A673 (cell line): Measurements from ENCODE around the gene AKR1C3. TPM values are rescaled to one million over a fixed set of nuclear protein-coding genes. Genes with fewer than 3 reads are reported as not detected.
"Not testable (repeated sequence)": the region's sequence is repeated elsewhere in the genome, so short reads cannot be mapped to it uniquely, and the experiment has no call there.

ENCODE experiments used
- BruUV-seq: library from RNA; stranded (reverse); fragments of 400-500 nt; replicated peaks from 2 replicates; lab custom pipeline; 2021; lab: Mats Ljungman, UMichigan
- CTCF ChIA-PET: fragments of 300-600 bp; sonication (Branson Sonifier 250); formaldehyde crosslinking; loops from one replicate; lab custom pipeline; 2022; ENCODE audit warnings: antibody characterized with exemption; lab: Charles Lee
- POLR2A ChIA-PET: fragments of 300-600 bp; sonication (Branson Sonifier 250); formaldehyde crosslinking; loops from one replicate; lab custom pipeline; 2022; ENCODE audit warnings: antibody characterized with exemption; ENCODE audit not compliant: low non-redundant PET; lab: Charles Lee
- DNase-seq: peaks from one replicate; pipeline ENCODE4 v3.0.0-alpha.2; 2015; ENCODE audit warnings: low spot score
- H3K27ac ChIP-seq: fragments of 200-600 bp; sonication (generic); 2 replicates; pipeline ENCODE4 v1.5.1; 2016; ENCODE audit warnings: mixed run types, low read depth, mild to moderate bottlenecking, mixed read lengths, antibody characterized with exemption, low read length; ENCODE audit not compliant: poor library complexity, severe bottlenecking
- H3K27me3 ChIP-seq: fragments of 200-600 bp; sonication (generic); replicated peaks from 2 replicates; pipeline ENCODE4 v1.6.1; 2017; ENCODE audit warnings: mixed run types, low read depth, mild to moderate bottlenecking, mixed read lengths, antibody characterized with exemption, low read length; ENCODE audit not compliant: insufficient read depth, poor library complexity
- H3K36me3 ChIP-seq: fragments of 200-600 bp; sonication (generic); 2 replicates; pipeline ENCODE4 v1.6.1; 2016; ENCODE audit warnings: mixed run types, mild to moderate bottlenecking, mixed read lengths, antibody characterized with exemption, low read length; ENCODE audit not compliant: insufficient read depth, poor library complexity, severe bottlenecking
- H3K4me1 ChIP-seq: fragments of 200-600 bp; sonication (generic); 2 replicates; pipeline ENCODE4 v1.6.1; 2017; ENCODE audit warnings: mixed run types, mild to moderate bottlenecking, mixed read lengths, antibody characterized with exemption, low read length; ENCODE audit not compliant: insufficient read depth, poor library complexity, severe bottlenecking
- H3K4me3 ChIP-seq: fragments of 200-600 bp; sonication (generic); 2 replicates; pipeline ENCODE4 v1.5.1; 2016; ENCODE audit warnings: low read depth, mixed run types, mild to moderate bottlenecking, mixed read lengths, low read length; ENCODE audit not compliant: poor library complexity, severe bottlenecking
- H3K9me3 ChIP-seq: fragments of 200-600 bp; sonication (generic); 2 replicates; pipeline ENCODE4 v1.6.1; 2016; ENCODE audit warnings: mixed run types, low read depth, mild to moderate bottlenecking, mixed read lengths, antibody characterized with exemption, low read length; ENCODE audit not compliant: poor library complexity, severe bottlenecking
- CTCF ChIP-seq: fragments of 300-800, 200-600 bp; sonication (generic); conservative IDR thresholded peaks from 2 replicates; pipeline ENCODE4 v1.5.1; 2017; ENCODE audit warnings: low read depth, mild to moderate bottlenecking, antibody characterized with exemption, low read length, moderate library complexity, mixed read lengths
- EZH2 ChIP-seq: fragments of 200-600 bp; sonication (generic); IDR thresholded peaks from 2 replicates; pipeline ENCODE4 v1.6.1; 2017; ENCODE audit warnings: borderline replicate concordance, low read depth, mild to moderate bottlenecking, mixed read lengths, antibody characterized with exemption, low read length; ENCODE audit not compliant: poor library complexity, severe bottlenecking
- intact Hi-C: fragments of 100-400 bp; cut with micrococcal nuclease; formaldehyde crosslinking; loops from one replicate; pipeline ENCODE4 v1.10.0; 2022; ENCODE audit not compliant: unreplicated experiment
- total RNA-seq: library from RNA; stranded (reverse); gene quantifications from 2 replicates; pipeline ENCODE4 v1.2.3, GENCODE V29; 2021

Gene AKR1C3
- total RNA-seq, 1 experiment from 2014 or later = 618 TPM

- H3K27ac ChIP-seq = no peak overlapping the region
- no peak for DNase-seq
- intact Hi-C loops = no loop called here
- CTCF ChIA-PET = no interaction called here
- BruUV-seq = no TSS peak
- POLR2A ChIA-PET = no interaction called here
- H3K36me3 ChIP-seq = no peaks in the 10 kb centered on the region
- no peaks in the 10 kb centered on the region for H3K4me1 ChIP-seq
- H3K4me3 ChIP-seq = no peak overlapping the region
- H3K27me3 ChIP-seq = no peaks in the 10 kb centered on the region
- TF ChIP-seq EZH2 = no peak
- no peak for TF ChIP-seq CTCF
- peaks cover 9% of the 10 kb centered on the region for H3K9me3 ChIP-seq
Measured at GRCh38 chr10:5125315-5126044, 31.3 kb downstream of the AKR1C3 start.

GRCh38 chr10:5135581-5135980 is 41.4 kb downstream of the AKR1C3 start:
- CTCF ChIA-PET = no interaction called here
- H3K27me3 ChIP-seq = no peaks in the 10 kb centered on the region
- intact Hi-C loops = no loop called here
- BruUV-seq = no TSS peak
- POLR2A ChIA-PET = no interaction called here
- peaks cover 14% of the 10 kb centered on the region for H3K9me3 ChIP-seq
- no peaks in the 10 kb centered on the region for H3K4me1 ChIP-seq
- no peaks in the 10 kb centered on the region for H3K36me3 ChIP-seq
- TF ChIP-seq CTCF (no peak), EZH2 (no peak)
- H3K27ac ChIP-seq = no peak overlapping the region
- DNase-seq = no peak
- H3K4me3 ChIP-seq = no peak overlapping the region

- H3K27me3 ChIP-seq = no peaks in the 10 kb centered on the region
- no TSS peak for BruUV-seq
- H3K4me1 ChIP-seq = no peaks in the 10 kb centered on the region
- peaks cover 14% of the 10 kb centered on the region for H3K9me3 ChIP-seq
- no peak overlapping the region for H3K27ac ChIP-seq
- CTCF ChIA-PET = no interaction called here
- no peak overlapping the region for H3K4me3 ChIP-seq
- no peak for DNase-seq
- POLR2A ChIA-PET = no interaction called here
- H3K36me3 ChIP-seq = no peaks in the 10 kb centered on the region
- TF ChIP-seq EZH2 = no peak
- no peak for TF ChIP-seq CTCF
- intact Hi-C loops = no loop called here
Measured at GRCh38 chr10:5136468-5137087, 42.4 kb downstream of the AKR1C3 start.

- H3K27ac ChIP-seq, BruUV-seq, H3K36me3 ChIP-seq, H3K27me3 ChIP-seq, CTCF ChIA-PET, H3K4me1 ChIP-seq, DNase-seq, POLR2A ChIA-PET, intact Hi-C loops, H3K4me3 ChIP-seq: not testable (repeated sequence)
- H3K9me3 ChIP-seq = peaks cover 14% of the 10 kb centered on the region
Measured at GRCh38 chr10:5137699-5138098, 43.5 kb downstream of the AKR1C3 start.
